ENCODE measurements around the gene B3GNT3. TPM values are rescaled to one million over a fixed set of nuclear protein-coding genes. Genes with fewer than 3 reads are reported as not detected.

Gene B3GNT3
- total and polyA plus RNA-seq, 2 of the 4 experiments (the other 2 are of a cell fraction): not detected

DNA sequence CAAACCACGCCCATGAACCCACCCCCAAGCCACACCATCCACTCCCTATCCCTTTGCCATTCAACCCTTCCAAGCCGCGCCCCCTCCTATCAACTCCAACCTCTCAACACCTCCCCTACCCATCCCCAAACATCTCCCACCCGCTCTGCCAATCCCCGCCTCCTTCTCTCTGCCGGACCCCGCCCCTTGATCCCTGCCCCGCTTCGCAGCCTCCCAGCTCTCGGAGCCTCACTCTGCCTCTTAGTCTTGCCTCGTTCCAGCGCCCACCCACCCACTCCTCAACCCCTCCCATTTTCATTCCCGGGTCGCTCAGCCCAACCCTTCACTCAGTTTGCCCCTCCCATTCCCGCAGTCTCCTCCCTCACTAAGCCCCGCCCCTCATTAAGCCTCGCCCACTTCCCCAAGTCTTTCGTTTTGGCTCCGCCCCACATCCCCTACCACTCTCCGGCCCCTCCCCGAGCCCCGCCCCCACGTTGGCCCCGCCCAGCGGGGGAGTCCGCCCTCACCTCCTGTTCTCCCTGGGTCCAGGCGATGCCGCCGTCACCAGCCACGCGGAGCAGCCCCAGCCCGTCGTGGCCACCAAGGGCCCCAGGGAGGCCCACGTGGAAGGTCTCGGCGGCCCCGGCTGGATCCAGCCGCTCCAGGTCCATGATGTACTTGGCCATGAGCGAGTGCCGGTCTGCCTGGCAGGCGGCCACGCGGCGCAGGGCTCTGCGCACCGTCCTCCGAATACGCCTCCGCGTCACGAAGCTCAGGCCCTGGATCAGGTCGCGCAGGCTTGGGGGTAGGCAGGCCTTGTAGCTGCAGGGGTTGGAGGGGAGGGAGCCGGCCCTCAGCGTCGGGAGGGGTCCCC lies 47.1 kb downstream of the B3GNT3 start:
- H3K9me1 ChIP-seq (ENCODE audit: insufficient read depth, low read length): no peaks in the 10 kb centered on the region
- H3K18ac ChIP-seq (ENCODE audit: low read depth, low read length): no peak overlapping the region
- H3K23ac ChIP-seq (ENCODE audit: low read depth, low read length): no peak overlapping the region
- peaks cover 14% of the 10 kb centered on the region; the same call in 1 of the 2 replicates for H3K27me3 ChIP-seq (ENCODE audit: control insufficient read depth, insufficient read depth, low read length)
- POLR2A ChIA-PET (ENCODE audit: unreplicated experiment): interaction anchor here (0.6 kb wide), 1 partner anchor 117 kb away, joined by 4 read pairs; no protein-coding TSS in a partner anchor
- no peak overlapping the region for H3K4ac ChIP-seq (ENCODE audit: low read depth, low read length)
- no peak overlapping the region for H2AK9ac ChIP-seq (replicated peaks; ENCODE audit: low read depth, low read length, poor library complexity)
- no peak overlapping the region for H2BK20ac ChIP-seq (ENCODE audit: low read depth, low read length)
- H3K9ac ChIP-seq (ENCODE audit: low read depth, low read length): no peak overlapping the region; the same call in 1 of the 2 replicates
- H2BK120ac ChIP-seq (ENCODE audit: low read depth, low read length): no peak overlapping the region
- H2BK5ac ChIP-seq (ENCODE audit: low read depth, low read length, poor library complexity, severe bottlenecking): no peak overlapping the region
- no peak overlapping the region for H3K56ac ChIP-seq (ENCODE audit: extremely low read depth, insufficient read depth, low read length)
- H3K36me3 ChIP-seq (ENCODE audit: control insufficient read depth, insufficient read depth, low read length): no peaks in the 10 kb centered on the region
- H2BK15ac ChIP-seq (ENCODE audit: low read depth, low read length): no peak overlapping the region
- peak overlapping the region; percentile 35 for H3K4me3 ChIP-seq (ENCODE audit: insufficient read depth, low read depth, low read length)
- ATAC-seq (ENCODE audit: low read depth): peak; percentile 97
- dilution Hi-C loops (cut with HindIII; ENCODE audit: low sequenced_read_pairs, unreplicated experiment): no loop called here
- 1 to 100% methylated on average over 2 to 16 of the region's 56 CpGs for WGBS, 2 experiments (ENCODE audit: extremely low coverage in 2 of 2, insufficient read length in 1 of 2)
- H3K9me3 ChIP-seq (ENCODE audit: control insufficient read depth, insufficient read depth, low read length): no peaks in the 10 kb centered on the region
- no peak overlapping the region for H3K27ac ChIP-seq (ENCODE audit: insufficient read depth, low read length)
- no peaks in the 10 kb centered on the region for H4K20me1 ChIP-seq (ENCODE audit: insufficient read depth, low read length)
- BruUV-seq (replicated peaks): no TSS peak
- H3K4me2 ChIP-seq (ENCODE audit: low read depth, low read length): peak overlapping the region; percentile 64
- TF ChIP-seq NFE2L2 (IDR thresholded peaks at IDR 0.05; ENCODE audit: low read depth, low read length): no peak
- no peak for TF ChIP-seq MAFK (IDR thresholded peaks at IDR 0.05; ENCODE audit: low read depth, low read length)
- TF ChIP-seq SMC3 (IDR thresholded peaks at IDR 0.05; ENCODE audit: low read depth, low read length): no peak
- no peak for TF ChIP-seq CEBPB (IDR thresholded peaks at IDR 0.05; ENCODE audit: low read depth, low read length)
- TF ChIP-seq MAZ (IDR thresholded peaks at IDR 0.05; ENCODE audit: borderline replicate concordance, low read depth, low read length): no peak; the same call in 1 of the 2 replicates
- TF ChIP-seq, protein P1, sequence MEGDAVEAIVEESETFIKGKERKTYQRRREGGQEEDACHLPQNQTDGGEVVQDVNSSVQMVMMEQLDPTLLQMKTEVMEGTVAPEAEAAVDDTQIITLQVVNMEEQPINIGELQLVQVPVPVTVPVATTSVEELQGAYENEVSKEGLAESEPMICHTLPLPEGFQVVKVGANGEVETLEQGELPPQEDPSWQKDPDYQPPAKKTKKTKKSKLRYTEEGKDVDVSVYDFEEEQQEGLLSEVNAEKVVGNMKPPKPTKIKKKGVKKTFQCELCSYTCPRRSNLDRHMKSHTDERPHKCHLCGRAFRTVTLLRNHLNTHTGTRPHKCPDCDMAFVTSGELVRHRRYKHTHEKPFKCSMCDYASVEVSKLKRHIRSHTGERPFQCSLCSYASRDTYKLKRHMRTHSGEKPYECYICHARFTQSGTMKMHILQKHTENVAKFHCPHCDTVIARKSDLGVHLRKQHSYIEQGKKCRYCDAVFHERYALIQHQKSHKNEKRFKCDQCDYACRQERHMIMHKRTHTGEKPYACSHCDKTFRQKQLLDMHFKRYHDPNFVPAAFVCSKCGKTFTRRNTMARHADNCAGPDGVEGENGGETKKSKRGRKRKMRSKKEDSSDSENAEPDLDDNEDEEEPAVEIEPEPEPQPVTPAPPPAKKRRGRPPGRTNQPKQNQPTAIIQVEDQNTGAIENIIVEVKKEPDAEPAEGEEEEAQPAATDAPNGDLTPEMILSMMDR (conservative IDR thresholded peaks at IDR 0.05; ENCODE audit: low read depth, low read length): no peak
- in situ Hi-C loops (cut with MboI; ENCODE audit: low sequenced_read_pairs): no loop called here
- intact Hi-C loops (cut with micrococcal nuclease): no loop called here
- no peak overlapping the region for H2AK5ac ChIP-seq (ENCODE audit: low read depth, low read length)
- H4K5ac ChIP-seq (ENCODE audit: low read depth, low read length): no peak overlapping the region
- peak overlapping the region; percentile 92 for H2AFZ ChIP-seq (replicated peaks; ENCODE audit: low read length, poor library complexity)
- CTCF ChIA-PET: no interaction called here
- H3K4me1 ChIP-seq (ENCODE audit: control insufficient read depth, insufficient read depth, low read length): peaks cover 4% of the 10 kb centered on the region
- no peak overlapping the region; the same call in 1 of the 2 replicates for H4K91ac ChIP-seq (ENCODE audit: insufficient read depth, low read depth, low read length)
- H3K14ac ChIP-seq (replicated peaks; ENCODE audit: low read depth, low read length): no peak overlapping the region
- no peaks in the 10 kb centered on the region for H3K79me1 ChIP-seq (ENCODE audit: low read depth in 1 of 2, low read length in 2 of 2)
- DNase-seq: peak; percentile 63
- H4K8ac ChIP-seq (ENCODE audit: low read depth in 2 of 2, low read length in 2 of 2): peak overlapping the region in 1 of 2 experiments; percentile 39; a peak in 2 of 4 replicates
